Thoracic aorta (tissue), 2 donors: ENCODE measurements around the gene FLVCR1. TPM values are rescaled to one million over a fixed set of nuclear protein-coding genes. Genes with fewer than 3 reads are reported as not detected.

Experiments used
- ATAC-seq: fragments of 150-250 bp; one replicate; pipeline ENCODE4 v1.8.0; 2017; ENCODE audit warnings: low read depth; ENCODE audit not compliant: insufficient number of reproducible peaks, low FRiP score
- DNase-seq: peaks from one replicate; pipeline ENCODE4 v3.0.0-alpha.2; 2020; ENCODE audit warnings: low spot score
- H3K27ac ChIP-seq, 2 donors: fragments of 200-600 bp; sonication (generic); 1 replicate in 1 of 2; 2 replicates in 1 of 2; pipeline ENCODE4 v1.5.1; 2016; ENCODE audit warnings: mild to moderate bottlenecking in 2 of 2, moderate library complexity in 2 of 2
- H3K27me3 ChIP-seq: fragments of 200-600 bp; sonication (generic); replicated peaks from 2 replicates; pipeline ENCODE4 v1.6.0; 2016; ENCODE audit warnings: mild to moderate bottlenecking; ENCODE audit not compliant: insufficient read depth
- H3K36me3 ChIP-seq: fragments of 200-600 bp; sonication (generic); one replicate; pipeline ENCODE4 v1.5.1; 2016
- H3K4me1 ChIP-seq, 2 donors: fragments of 200-600 bp; sonication (generic); 1 replicate in 1 of 2; 2 replicates in 1 of 2; pipeline versions ENCODE4 v1.5.1 to v1.6.0; 2016; ENCODE audit warnings: low read depth in 2 of 2, mild to moderate bottlenecking in 1 of 2; ENCODE audit not compliant: control insufficient read depth in 1 of 2
- H3K4me3 ChIP-seq: fragments of 200-600 bp; sonication (generic); 2 replicates; pipeline ENCODE4 v1.5.1; 2016; ENCODE audit warnings: mild to moderate bottlenecking
- H3K9me3 ChIP-seq: fragments of 200-600 bp; sonication (generic); 2 replicates; pipeline ENCODE4 v1.5.1; 2016
- total RNA-seq, 2 donors: library from RNA; depleted of rRNA; stranded (reverse); fragments of >200 nt; gene quantifications; one replicate each; pipeline versions ENCODE4 v1.1.0 to v1.2.3, GENCODE V29; 2016
- TF ChIP-seq, protein P1 (sequence below): fragments of 200-600 bp; sonication (generic); IDR thresholded peaks from one replicate; pipeline ENCODE4 v1.5.1; 2019; ENCODE audit warnings: antibody characterized with exemption

FLVCR1 gene
- total RNA-seq, 2 donors from 2014 or later: 7.6 to 12.0 TPM

DNA sequence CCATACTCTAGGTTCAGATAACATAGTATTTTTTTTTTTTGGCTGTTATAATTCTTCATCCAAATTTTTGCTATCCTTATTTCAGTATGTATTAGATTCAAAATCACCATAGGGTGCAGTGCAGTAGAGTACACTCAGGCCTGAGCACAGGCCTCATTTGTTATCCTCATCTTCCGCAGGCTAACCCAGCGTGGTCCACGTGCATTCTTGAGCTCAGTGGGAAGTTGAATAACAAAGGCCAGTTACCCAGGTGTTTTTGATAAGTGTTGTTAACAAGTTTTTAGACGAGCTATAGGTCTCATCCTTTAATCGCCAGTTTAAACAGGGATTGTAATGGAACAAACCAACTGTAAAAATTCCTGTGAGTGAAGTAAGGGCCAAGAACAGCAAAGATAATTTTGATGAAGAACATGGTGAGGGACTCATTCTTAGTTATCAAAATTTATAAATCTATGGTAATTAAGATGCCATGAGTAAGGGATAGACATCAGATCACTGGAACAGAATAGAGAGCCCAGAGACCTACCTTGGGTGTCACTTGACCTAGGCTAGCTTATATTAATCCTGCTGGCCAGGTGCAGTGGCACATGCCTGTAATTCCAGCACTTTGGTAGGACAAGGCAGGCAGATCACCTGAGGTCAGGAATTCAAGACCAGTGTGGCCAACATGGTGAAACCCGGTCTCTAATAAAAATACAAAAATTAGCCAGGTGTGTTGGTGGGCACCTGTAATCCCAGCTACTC is 22.0 kb downstream of the FLVCR1 start:
- H3K9me3 ChIP-seq: no peaks in the 10 kb centered on the region
- peaks cover 6% of the 10 kb centered on the region for H3K36me3 ChIP-seq
- H3K4me1 ChIP-seq: no peaks in the 10 kb centered on the region
- TF ChIP-seq, protein P1, sequence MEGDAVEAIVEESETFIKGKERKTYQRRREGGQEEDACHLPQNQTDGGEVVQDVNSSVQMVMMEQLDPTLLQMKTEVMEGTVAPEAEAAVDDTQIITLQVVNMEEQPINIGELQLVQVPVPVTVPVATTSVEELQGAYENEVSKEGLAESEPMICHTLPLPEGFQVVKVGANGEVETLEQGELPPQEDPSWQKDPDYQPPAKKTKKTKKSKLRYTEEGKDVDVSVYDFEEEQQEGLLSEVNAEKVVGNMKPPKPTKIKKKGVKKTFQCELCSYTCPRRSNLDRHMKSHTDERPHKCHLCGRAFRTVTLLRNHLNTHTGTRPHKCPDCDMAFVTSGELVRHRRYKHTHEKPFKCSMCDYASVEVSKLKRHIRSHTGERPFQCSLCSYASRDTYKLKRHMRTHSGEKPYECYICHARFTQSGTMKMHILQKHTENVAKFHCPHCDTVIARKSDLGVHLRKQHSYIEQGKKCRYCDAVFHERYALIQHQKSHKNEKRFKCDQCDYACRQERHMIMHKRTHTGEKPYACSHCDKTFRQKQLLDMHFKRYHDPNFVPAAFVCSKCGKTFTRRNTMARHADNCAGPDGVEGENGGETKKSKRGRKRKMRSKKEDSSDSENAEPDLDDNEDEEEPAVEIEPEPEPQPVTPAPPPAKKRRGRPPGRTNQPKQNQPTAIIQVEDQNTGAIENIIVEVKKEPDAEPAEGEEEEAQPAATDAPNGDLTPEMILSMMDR: no peak
- no peak overlapping the region for H3K27ac ChIP-seq
- H3K4me3 ChIP-seq: no peak overlapping the region
- no peak for ATAC-seq
- no peak for DNase-seq
- H3K27me3 ChIP-seq: no peaks in the 10 kb centered on the region

DNA sequence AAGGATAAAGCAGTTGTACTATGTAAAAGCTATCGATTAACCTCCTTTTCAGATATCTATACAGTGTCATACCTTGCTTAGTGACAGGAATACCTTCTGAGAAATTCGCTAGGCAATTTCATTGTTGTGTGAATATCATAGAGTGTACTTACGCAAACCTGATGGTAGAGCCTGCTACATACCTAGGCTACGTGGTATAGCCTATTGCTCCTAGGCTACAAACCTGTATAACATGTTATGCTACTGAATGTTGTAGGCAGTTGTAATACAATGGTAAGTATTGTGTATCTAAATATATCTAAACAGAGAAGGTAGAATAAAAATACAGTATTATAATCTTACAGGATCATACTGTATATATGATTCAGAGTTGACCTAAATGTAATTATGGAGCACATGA is 26.5 kb downstream of the FLVCR1 start:
- peaks cover 12% of the 10 kb centered on the region for H3K36me3 ChIP-seq
- no peaks in the 10 kb centered on the region for H3K9me3 ChIP-seq
- H3K27me3 ChIP-seq: no peaks in the 10 kb centered on the region
- no peaks in the 10 kb centered on the region for H3K4me1 ChIP-seq
- no peak for DNase-seq
- no peak overlapping the region for H3K4me3 ChIP-seq
- ATAC-seq: no peak
- TF ChIP-seq, protein P1: no peak
- no peak overlapping the region for H3K27ac ChIP-seq

DNA sequence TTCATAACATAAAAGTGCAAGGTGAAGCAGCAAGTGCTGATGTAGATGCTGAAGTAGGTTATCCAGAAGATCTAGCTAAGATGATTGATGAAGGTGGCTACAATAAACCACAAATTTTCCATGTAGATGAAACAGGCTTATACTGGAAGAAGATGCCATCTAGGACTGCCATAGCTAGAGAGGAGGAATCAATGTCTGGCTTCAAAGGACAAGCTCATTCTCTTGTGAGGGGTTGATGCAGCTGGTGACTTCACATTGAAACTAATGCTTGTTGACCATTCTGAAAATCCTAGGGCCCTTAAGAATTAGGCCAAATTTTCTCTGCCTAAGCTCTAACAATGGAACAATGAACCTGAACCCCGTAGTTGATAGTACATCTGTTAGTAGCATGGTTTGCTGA is 34.0 kb downstream of the FLVCR1 start:
- H3K9me3 ChIP-seq: no peaks in the 10 kb centered on the region
- H3K4me1 ChIP-seq: no peaks in the 10 kb centered on the region
- H3K36me3 ChIP-seq: peaks cover 29% of the 10 kb centered on the region
- no peak overlapping the region for H3K4me3 ChIP-seq
- no peaks in the 10 kb centered on the region for H3K27me3 ChIP-seq
- no peak for ATAC-seq
- DNase-seq: no peak
- TF ChIP-seq, protein P1: no peak
- no peak overlapping the region for H3K27ac ChIP-seq

DNA sequence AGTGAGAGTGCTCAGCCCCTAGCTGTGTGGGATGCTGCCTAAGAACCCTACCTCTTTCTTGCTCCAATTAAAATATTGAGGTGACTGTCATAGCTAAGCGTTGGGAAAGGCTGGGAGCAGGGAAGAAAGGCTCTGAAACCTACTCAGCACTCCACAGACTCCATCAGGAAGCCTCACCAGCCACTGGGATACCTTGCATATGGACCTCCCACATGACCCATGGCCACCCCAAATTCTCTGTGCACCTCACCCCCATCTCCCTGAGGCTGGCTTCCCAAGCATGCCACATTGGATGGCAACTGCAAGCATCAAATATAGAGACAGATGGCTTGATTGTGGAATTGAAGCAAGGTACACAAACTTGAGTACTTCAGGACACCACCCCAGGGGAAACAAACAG is 41.8 kb downstream of the FLVCR1 start:
- TF ChIP-seq, protein P1: no peak
- Histone ChIP-seq H3K27me3 (no peaks in the 10 kb centered on the region), H3K4me3 (no peak overlapping the region), H3K36me3 (peaks cover 22% of the 10 kb centered on the region), H3K9me3 (peaks cover 31% of the 10 kb centered on the region), H3K27ac (no peak overlapping the region), H3K4me1 (no peaks in the 10 kb centered on the region)
- no peak for ATAC-seq
- no peak for DNase-seq

DNA sequence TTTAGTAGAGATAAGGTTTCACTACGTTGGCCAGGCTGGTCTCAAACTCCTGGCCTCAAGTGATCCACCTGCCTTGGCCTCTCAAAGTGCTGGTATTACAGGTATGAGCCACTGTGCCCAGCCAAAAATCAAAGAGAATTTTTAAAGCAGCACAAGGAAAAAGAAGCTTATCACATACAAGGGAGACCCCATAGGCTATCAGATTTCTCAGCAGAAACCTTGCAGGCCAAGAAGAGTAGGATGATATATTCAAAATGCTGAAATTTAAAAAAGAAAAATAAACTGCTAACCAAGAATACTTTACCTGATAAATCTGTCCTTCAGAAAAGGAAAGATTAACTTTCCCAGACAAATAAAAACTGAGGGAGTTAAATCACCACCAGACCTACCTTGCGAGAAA is 43.2 kb downstream of the FLVCR1 start:
- Histone ChIP-seq H3K27ac (no peak overlapping the region), H3K9me3 (peaks cover 31% of the 10 kb centered on the region), H3K4me1 (no peaks in the 10 kb centered on the region), H3K36me3 (peaks cover 15% of the 10 kb centered on the region), H3K4me3 (no peak overlapping the region), H3K27me3 (no peaks in the 10 kb centered on the region)
- DNase-seq: no peak
- TF ChIP-seq, protein P1: no peak
- ATAC-seq: no peak
